Measurements from ENCODE around the gene PSMD13. TPM values are rescaled to one million over a fixed set of nuclear protein-coding genes. Genes with fewer than 3 reads are reported as not detected.

Gene PSMD13
- total and polyA plus RNA-seq, 4 donors = 48.8 to 56.7 (median 52.8) TPM

- no peak overlapping the region for H3K9ac ChIP-seq (ENCODE audit: low read depth in 1 of 2, low read length in 2 of 2)
- 85% methylated on average over 9 of the region's 9 CpGs for WGBS
These were observed 39.0 kb upstream of the PSMD13 start for GRCh38 chr11:197741-198235.

More at GRCh38 chr11:197741-198235, 39.0 kb upstream of the PSMD13 start:
- H3K27me3 ChIP-seq (ENCODE audit: control insufficient read depth in 4 of 4, insufficient read depth in 4 of 4, low read length in 3 of 4) = no peaks in the 10 kb centered on the region
- no peak overlapping the region for H3K4me3 ChIP-seq (ENCODE audit: low read depth in 1 of 3, low read length in 3 of 3)
- TF ChIP-seq MAX (IDR thresholded peaks at IDR 0.05) (no peak), ZBTB33 (IDR thresholded peaks at IDR 0.05) (no peak), HNF4A (conservative IDR thresholded peaks at IDR 0.05) (no peak), FOXA2 (IDR thresholded peaks at IDR 0.05) (no peak), ATF3 (IDR thresholded peaks at IDR 0.05) (no peak), NR2F2 (IDR thresholded peaks at IDR 0.05) (no peak), EGR1 (IDR thresholded peaks at IDR 0.05; ENCODE audit: low read depth in 2 of 2) (no peak), RXRA (IDR thresholded peaks at IDR 0.05) (no peak), YY1 (IDR thresholded peaks at IDR 0.05) (no peak), CTCF (IDR thresholded peaks at IDR 0.05; ENCODE audit: low read depth, low read length, missing input control) (no peak), JUND (IDR thresholded peaks at IDR 0.05) (no peak), RAD21 (IDR thresholded peaks at IDR 0.05) (no peak), FOXA1 (IDR thresholded peaks at IDR 0.05) (no peak), GABPA (IDR thresholded peaks at IDR 0.05 in 1 of 2, conservative IDR thresholded peaks at IDR 0.05 in 1 of 2) (no peak), TAF1 (conservative IDR thresholded peaks at IDR 0.05) (no peak), HNF4G (IDR thresholded peaks at IDR 0.05) (no peak), SP1 (IDR thresholded peaks at IDR 0.05) (no peak), REST (IDR thresholded peaks at IDR 0.05) (no peak)
- H3K4me1 ChIP-seq (ENCODE audit: control insufficient read depth in 4 of 4, insufficient read depth in 4 of 4, low read length in 3 of 4) = no peaks in the 10 kb centered on the region
- H3K27ac ChIP-seq (ENCODE audit: low read depth in 1 of 2, low read length in 2 of 2) = no peak overlapping the region
- DNase-seq (ENCODE audit: low spot score) = no peak
- peaks cover 0 to 6% (median under 1%) of the 10 kb centered on the region in 4 donors for H3K36me3 ChIP-seq (ENCODE audit: control insufficient read depth in 4 of 4, insufficient read depth in 3 of 4, low read depth in 1 of 4, low read length in 3 of 4)
- no peaks in the 10 kb centered on the region for H3K9me3 ChIP-seq (ENCODE audit: control insufficient read depth in 4 of 4, low read length in 3 of 4)

Measured in liver (tissue), 9 donors.